Stimulated activated CD4-positive, alpha-beta T cell treated with anti-CD3 and anti-CD28 coated beads, Interleukin-4, amount 100 ng/mL, for 1 hour (primary cell): Measurements from ENCODE around the gene FDX1.
"Not testable (repeated sequence)": the region's sequence is repeated elsewhere in the genome, so short reads cannot be mapped to it uniquely, and the experiment has no call there.

Experiments used
- DNase-seq: peaks from one replicate; pipeline ENCODE4 v3.0.0-alpha.2; 2020

The FDX1 gene

GRCh38 chr11:110429731-110430266, at the start of gene FDX1:
TSS of gene FDX1 (plus strand) at chr11:110429948. CDS start at chr11:110430121, 173 bp downstream.
- DNase-seq, result peak; percentile 83

GRCh38 chr11:110380836-110381622, 48.7 kb upstream of the FDX1 start:
- DNase-seq, result no peak

- not testable (repeated sequence) for DNase-seq
These were observed 41.5 kb upstream of the FDX1 start for GRCh38 chr11:110388231-110388630.

- DNase-seq, result no peak
These were observed 39.8 kb upstream of the FDX1 start for GRCh38 chr11:110389965-110390364.

DNA sequence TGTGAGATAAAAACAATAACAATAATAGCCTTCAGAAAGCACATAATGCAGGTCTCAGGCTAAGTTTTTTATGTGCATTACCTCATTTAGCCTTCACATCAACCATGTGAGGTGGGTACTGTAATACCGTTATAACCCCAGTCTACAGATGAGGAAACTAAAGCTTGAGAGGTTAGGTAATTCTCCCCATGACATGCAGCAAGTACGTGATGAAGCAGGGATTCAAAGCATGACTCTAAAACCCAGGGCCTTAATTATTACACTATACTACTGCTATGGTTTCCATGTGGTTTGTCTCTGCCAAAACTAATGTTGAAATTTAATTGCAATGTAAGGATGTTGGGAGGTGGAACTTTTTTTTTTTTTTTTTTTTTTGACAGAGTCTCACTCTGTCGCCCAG, 37.7 kb upstream of the FDX1 start:
- no peak for DNase-seq

DNA sequence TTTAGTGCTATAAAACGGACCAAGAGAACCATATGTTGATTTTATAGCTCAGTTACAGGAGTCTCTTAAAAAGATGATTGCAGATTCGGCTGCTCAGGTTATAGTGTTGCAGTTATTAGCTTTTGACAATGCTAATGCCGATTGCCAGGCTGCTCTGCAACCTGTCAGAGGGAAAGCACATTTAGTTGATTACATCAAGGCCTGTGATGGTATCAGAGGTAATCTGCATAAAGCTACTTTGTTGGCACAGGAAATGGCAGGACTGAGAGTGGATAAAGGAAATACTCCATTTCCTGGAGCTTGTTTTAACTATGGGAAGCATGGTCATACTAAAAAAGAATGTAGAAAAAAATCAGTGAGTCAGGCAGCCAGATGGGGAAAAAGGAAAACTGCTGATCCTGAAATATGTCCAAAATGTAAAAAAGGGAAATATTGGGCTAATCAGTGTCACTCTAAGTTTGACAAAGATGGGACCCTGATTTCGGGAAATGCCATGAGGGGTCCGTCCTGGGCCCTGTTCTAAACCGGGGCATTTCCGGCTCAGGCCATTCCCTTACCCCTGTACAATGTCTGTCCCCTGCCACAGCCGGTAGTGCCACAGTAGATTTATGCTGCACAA, 32.0 kb upstream of the FDX1 start:
- not testable (repeated sequence) for DNase-seq

- DNase-seq, result not testable (repeated sequence)
These were observed 26.2 kb upstream of the FDX1 start for GRCh38 chr11:110403585-110403984.

DNA sequence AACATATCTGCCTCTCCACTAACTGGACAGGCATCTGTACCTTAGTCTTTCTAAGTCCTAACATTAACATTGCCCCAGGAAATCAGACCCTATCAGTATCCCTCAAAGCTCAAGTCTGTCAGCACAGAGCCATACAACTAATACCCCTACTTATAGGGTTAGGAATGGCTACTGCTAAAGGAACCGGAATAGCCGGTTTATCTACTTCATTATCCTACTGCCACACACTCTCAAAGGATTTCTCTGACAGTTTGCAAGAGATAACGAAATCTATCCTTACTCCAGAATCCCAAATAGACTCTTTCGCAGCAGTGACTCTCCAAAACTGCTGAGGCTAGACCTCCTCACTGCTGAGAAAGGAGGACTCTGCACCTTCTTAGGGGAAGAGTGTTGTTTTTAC, 24.1 kb upstream of the FDX1 start:
- DNase-seq, result not testable (repeated sequence)

DNA sequence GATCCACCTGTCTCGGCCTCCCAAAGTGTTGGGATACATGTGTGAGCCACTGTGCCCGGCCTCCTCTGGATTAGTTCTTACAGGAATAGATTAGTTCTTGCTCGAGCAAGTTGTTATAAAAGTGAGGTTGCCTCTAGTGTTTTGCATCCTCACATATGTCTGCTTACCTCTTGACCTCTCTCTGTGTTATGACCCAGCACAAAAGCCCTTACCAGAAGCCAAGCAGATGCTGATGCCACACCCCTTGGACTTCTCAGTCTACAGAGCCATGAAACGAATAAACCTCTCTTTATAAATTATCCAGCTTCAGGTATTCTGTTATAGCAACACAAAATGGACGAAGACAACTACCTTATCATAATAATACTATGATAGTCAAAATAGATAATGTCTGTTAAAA, 22.4 kb upstream of the FDX1 start:
- no peak for DNase-seq

DNA sequence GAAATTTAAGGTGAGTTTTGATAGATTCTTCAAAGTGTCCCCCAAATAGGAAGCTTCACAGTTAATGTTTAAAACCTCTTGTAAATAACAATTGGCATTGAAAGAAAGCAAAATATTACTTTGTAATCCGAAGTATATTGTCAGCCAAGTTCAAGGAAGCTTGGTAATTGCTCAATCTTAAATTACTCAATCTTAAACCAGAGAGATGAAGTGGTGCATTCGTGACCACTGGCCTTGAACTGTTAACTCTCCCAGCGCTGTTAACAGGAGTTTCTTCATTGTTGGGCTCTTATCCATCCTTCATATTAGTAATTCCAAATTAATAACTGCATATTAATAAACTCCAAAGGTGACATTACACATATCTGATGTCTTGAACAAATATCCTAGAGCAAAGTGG, 20.6 kb upstream of the FDX1 start:
- DNase-seq, result no peak

DNA sequence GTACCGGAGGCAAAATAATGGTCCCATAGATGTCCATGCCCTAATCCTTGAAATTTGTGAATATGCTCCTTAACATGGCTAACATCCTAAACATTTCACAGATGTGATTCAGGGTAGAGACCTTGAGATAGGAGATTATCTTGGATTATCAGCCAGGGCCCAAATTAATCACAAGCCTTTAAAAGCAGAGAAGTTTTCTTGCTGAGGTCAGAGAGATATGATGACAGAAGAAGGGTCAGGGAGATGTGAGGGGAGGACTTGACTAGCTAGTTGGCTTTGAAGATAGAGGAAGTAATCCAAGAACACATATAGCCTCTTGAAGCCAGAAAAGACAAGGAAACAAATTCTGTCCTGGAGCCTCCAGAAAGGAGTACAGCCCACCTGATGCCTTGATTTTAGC, 19.1 kb upstream of the FDX1 start:
- no peak for DNase-seq

- no peak for DNase-seq
These were observed 14.7 kb upstream of the FDX1 start for GRCh38 chr11:110415081-110415480.

DNA sequence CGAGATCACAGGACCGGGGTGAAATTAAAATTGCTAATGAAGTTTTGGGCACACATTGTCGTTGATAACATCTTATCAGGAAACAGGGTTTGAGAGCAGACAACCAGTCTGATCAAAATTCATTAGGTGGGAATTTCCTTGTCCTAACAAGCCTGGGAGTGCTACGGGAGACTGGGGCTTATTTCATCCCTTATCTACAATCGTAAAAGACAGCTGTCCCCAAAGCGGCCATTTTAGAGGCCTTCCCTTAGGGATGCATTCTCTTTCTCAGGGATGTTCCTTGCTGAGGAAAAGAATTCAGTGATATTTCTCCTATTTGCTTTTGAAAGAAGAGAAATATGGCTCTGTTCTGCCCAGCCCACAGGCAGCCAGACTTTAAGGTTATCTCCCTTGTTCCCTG, 8.1 kb upstream of the FDX1 start:
- DNase-seq, result not testable (repeated sequence)

DNA sequence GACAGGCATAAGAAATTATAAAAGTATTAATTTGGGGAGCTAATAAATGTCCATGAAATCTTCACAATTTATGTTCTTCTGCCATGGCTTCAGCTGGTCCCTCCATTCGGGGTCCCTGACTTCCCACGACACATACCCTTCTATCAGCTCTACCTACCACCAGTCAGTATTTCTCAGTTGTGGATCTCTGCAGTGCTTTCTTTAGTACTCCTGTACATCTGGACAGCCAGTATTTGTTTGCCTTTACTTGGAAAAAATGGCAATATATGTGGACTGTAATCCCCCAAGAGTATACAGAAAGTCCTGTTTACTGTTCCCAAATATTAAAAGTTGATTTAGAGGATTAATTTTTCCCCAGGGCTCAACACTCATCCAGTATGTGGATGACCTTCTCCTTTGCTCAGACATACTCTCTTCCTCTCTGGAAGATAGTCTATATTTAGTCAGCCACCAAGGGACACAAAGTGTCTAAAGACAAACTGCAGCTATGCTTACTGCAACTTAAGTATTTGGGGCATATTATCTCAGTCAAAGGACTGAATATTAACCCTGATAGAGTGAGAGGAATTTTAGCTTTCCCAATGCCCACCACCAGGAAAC, 7.3 kb upstream of the FDX1 start:
- no peak for DNase-seq

GRCh38 chr11:110424775-110425444, 4.8 kb upstream of the FDX1 start:
- DNase-seq, result no peak

DNA sequence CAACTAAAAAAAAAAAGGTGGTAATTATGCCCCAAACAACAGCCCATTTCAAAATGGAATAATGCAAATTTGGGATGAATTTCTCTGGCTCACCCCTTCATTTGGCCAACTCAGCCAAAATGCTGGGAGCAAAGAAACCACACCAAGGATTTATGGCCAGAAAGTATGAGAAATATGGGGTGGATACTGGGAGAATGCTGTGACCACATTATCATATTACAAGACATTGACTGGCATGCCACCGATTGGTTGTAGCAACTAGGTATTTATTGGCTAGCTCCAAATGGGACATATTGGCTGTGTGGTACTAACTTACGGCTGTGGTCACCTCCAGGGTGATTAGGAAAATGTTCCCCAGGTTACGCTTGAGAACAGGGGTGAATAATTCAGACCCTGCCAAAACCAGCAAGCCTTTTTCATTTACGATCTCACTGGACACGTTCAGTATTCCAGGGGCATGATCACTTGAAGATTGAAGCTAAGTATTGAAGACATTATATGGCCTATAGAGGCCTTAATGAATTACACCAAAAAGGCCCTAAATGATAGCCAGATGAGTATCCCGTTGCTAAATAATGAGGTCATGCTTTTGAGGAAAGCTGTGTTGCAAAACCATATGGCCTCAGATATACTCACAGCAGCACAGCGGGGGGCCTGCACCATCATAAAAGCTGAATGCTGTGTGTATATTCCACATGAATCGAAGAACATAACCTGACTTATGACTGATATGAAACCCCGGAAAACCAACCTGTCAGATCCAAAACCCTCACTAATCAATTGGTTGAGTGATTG, 3.8 kb upstream of the FDX1 start:
- DNase-seq, result no peak

DNA sequence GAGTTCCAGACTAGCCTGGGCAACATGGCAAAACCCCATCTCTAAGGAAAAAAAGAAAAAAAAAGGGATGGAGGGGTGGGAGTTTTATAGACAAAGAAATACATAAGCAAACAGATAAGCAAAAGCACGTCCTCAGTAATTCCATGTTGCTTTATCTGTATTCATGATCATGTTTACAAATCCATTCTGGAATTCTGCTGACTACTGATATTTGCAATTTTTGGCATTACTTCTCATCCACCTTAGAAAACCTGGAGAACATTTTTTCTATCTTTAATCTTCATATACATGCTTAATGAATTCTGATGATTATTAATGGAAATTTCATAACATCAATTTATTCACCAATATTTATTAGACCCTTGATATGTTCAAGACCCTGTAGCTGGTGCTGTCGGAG, 1.7 kb upstream of the FDX1 start:
- DNase-seq, result no peak

- no peak for DNase-seq
These were observed 605 bp upstream of the FDX1 start for GRCh38 chr11:110428956-110429730.

- no peak for DNase-seq
These were observed 711 bp downstream of the FDX1 start for GRCh38 chr11:110430267-110431050.

- DNase-seq, result no peak
These were observed 1.4 kb downstream of the FDX1 start for GRCh38 chr11:110431051-110431672.
